H1 (cell line): ENCODE results near the gene BFSP2.

Source experiments
- CBX5 ChIP-seq: fragments of 300-800, 300-1000 bp; sonication (generic); IDR thresholded peaks from 2 replicates; pipeline ENCODE4 v1.7.1; 2016; ENCODE audit warnings: antibody characterized with exemption, low read length, low read depth
- CEBPB ChIP-seq: IDR thresholded peaks from 2 replicates; pipeline ENCODE4 v1.6.1; 2012; ENCODE audit warnings: low read depth, low read length
- CTCF ChIP-seq, 3 experiments: IDR thresholded peaks; 1 replicate in 2 of 3; 2 replicates in 1 of 3; pipeline versions ENCODE4 v1.5.1 to v1.6.1; 2011; ENCODE audit warnings: low read length in 3 of 3, mild to moderate bottlenecking in 3 of 3, inconsistent platforms in 2 of 3, low read depth in 1 of 3, moderate library complexity in 1 of 3; ENCODE audit not compliant: insufficient read depth in 1 of 3; ENCODE audit errors: control extremely low read depth in 1 of 3
- EZH2 ChIP-seq: fragments of 200-600 bp; sonication (generic); IDR thresholded peaks from 2 replicates; pipeline ENCODE4 v1.7.1; 2012; ENCODE audit warnings: low read depth, mild to moderate bottlenecking, moderate library complexity, low read length, inconsistent platforms; ENCODE audit not compliant: severe bottlenecking
- GTF2F1 ChIP-seq: IDR thresholded peaks from 2 replicates; pipeline ENCODE4 v1.6.1; 2012; ENCODE audit warnings: low read depth, low read length, improper control_type of control experiment, borderline replicate concordance
- RBBP5 ChIP-seq: IDR thresholded peaks from 2 replicates; pipeline ENCODE4 v1.7.1; 2012; ENCODE audit warnings: low read depth, mild to moderate bottlenecking, inconsistent platforms, low read length, moderate library complexity, borderline replicate concordance
- SP2 ChIP-seq: IDR thresholded peaks from 2 replicates; pipeline ENCODE4 v1.6.1; 2012; ENCODE audit warnings: mild to moderate bottlenecking, low read length, inconsistent platforms
- SUZ12 ChIP-seq: fragments of 200-600 bp; sonication (generic); IDR thresholded peaks from 2 replicates; pipeline ENCODE4 v1.6.1; 2012; ENCODE audit warnings: mild to moderate bottlenecking, inconsistent platforms, low read length, moderate library complexity, mixed read lengths

GRCh38 chr3:133379926-133380325, 19.9 kb upstream of the BFSP2 start:
- TF ChIP-seq EZH2: no peak
- no peak for TF ChIP-seq CEBPB
- TF ChIP-seq GTF2F1: no peak
- no peak for TF ChIP-seq CBX5
- TF ChIP-seq CTCF (IDR thresholded peaks at IDR 0.05; ENCODE audit: control extremely low read depth in 1 of 3, insufficient read depth in 1 of 3, low read depth in 1 of 3, low read length in 3 of 3): no peak
- TF ChIP-seq RBBP5: no peak
- no peak for TF ChIP-seq SP2
- TF ChIP-seq SUZ12: no peak
